IMR-90 (cell line): ENCODE data around the gene GRIN1. TPM values are rescaled to one million over a fixed set of nuclear protein-coding genes. Genes with fewer than 3 reads are reported as not detected.

ENCODE experiments used
- ATAC-seq: fragments of 200-7000 bp; cut with Tn5 transposase; 2 replicates; pipeline ENCODE4 v1.9.1; 2020; ENCODE audit warnings: low read depth, mild to moderate bottlenecking, moderate library complexity
- BruUV-seq: library from RNA; stranded (reverse); fragments of 400-500 nt; replicated peaks from 2 replicates; lab custom pipeline; 2021; lab: Mats Ljungman, UMichigan
- CTCF ChIA-PET: fragments of 300-600 bp; formaldehyde crosslinking; extraction: SDS; loops from one replicate; lab custom pipeline; 2021; ENCODE audit warnings: antibody characterized with exemption; lab: Yijun Ruan, JAX
- POLR2A ChIA-PET: fragments of 300-600 bp; sonication (Branson Sonifier 250); formaldehyde crosslinking; loops from one replicate; lab custom pipeline; 2022; ENCODE audit warnings: antibody characterized with exemption; ENCODE audit not compliant: unreplicated experiment; lab: Charles Lee
- DNase-seq: peaks from one replicate; pipeline ENCODE4 v3.0.0; 2013
- H2AFZ ChIP-seq: replicated peaks from 2 replicates; pipeline ENCODE3; 2013; ENCODE audit warnings: low read length, mild to moderate bottlenecking; ENCODE audit not compliant: poor library complexity
- H2AK5ac ChIP-seq: 2 replicates; pipeline ENCODE4 v1.6.1; 2013; ENCODE audit warnings: low read depth, low read length, inconsistent platforms
- H2AK9ac ChIP-seq: replicated peaks from 2 replicates; pipeline ENCODE3; 2013; ENCODE audit warnings: mild to moderate bottlenecking, low read depth, low read length, moderate library complexity; ENCODE audit not compliant: poor library complexity
- H2BK120ac ChIP-seq: 2 replicates; pipeline ENCODE4 v1.6.1; 2013; ENCODE audit warnings: low read depth, low read length, inconsistent platforms
- H2BK15ac ChIP-seq: 3 replicates; pipeline ENCODE4 v1.6.1; 2013; ENCODE audit warnings: low read depth, low read length, inconsistent platforms
- H2BK20ac ChIP-seq: 2 replicates; pipeline ENCODE4 v1.6.1; 2013; ENCODE audit warnings: low read depth, mild to moderate bottlenecking, inconsistent platforms, low read length, moderate library complexity
- H2BK5ac ChIP-seq: 2 replicates; pipeline ENCODE4 v1.6.1; 2013; ENCODE audit warnings: mild to moderate bottlenecking, low read depth, low read length, inconsistent platforms; ENCODE audit not compliant: poor library complexity, severe bottlenecking
- H3K14ac ChIP-seq: replicated peaks from 2 replicates; pipeline ENCODE4 v1.6.1; 2013; ENCODE audit warnings: low read depth, low read length, inconsistent platforms
- H3K18ac ChIP-seq: 2 replicates; pipeline ENCODE4 v1.6.1; 2013; ENCODE audit warnings: low read depth, low read length, control low read depth
- H3K23ac ChIP-seq: 2 replicates; pipeline ENCODE4 v1.6.1; 2013; ENCODE audit warnings: low read depth, low read length, inconsistent platforms
- H3K27ac ChIP-seq: 2 replicates; pipeline ENCODE4 v1.5.1; 2013; ENCODE audit warnings: mild to moderate bottlenecking, control low read depth, low read length; ENCODE audit not compliant: insufficient read depth
- H3K27me3 ChIP-seq: 2 replicates; pipeline ENCODE4 v1.6.1; 2013; ENCODE audit warnings: low read length; ENCODE audit not compliant: control insufficient read depth, insufficient read depth
- H3K36me3 ChIP-seq: 2 replicates; pipeline ENCODE4 v1.6.1; 2013; ENCODE audit warnings: low read length, mixed read lengths; ENCODE audit not compliant: control insufficient read depth, insufficient read depth
- H3K4ac ChIP-seq: 2 replicates; pipeline ENCODE4 v1.6.1; 2013; ENCODE audit warnings: low read depth, low read length, inconsistent platforms
- H3K4me1 ChIP-seq: 2 replicates; pipeline ENCODE4 v1.6.1; 2013; ENCODE audit warnings: low read length, mixed read lengths; ENCODE audit not compliant: control insufficient read depth, insufficient read depth
- H3K4me2 ChIP-seq: 2 replicates; pipeline ENCODE4 v1.6.1; 2013; ENCODE audit warnings: low read depth, mild to moderate bottlenecking, control low read depth, low read length, moderate library complexity
- H3K4me3 ChIP-seq: 2 replicates; pipeline ENCODE4 v1.5.1; 2013; ENCODE audit warnings: low read depth, mild to moderate bottlenecking, control low read depth, low read length, moderate library complexity; ENCODE audit not compliant: insufficient read depth
- H3K56ac ChIP-seq: 2 replicates; pipeline ENCODE4 v1.6.1; 2013; ENCODE audit warnings: low read length, inconsistent platforms; ENCODE audit not compliant: insufficient read depth; ENCODE audit errors: extremely low read depth
- H3K79me1 ChIP-seq, 2 experiments: 2 replicates each; pipeline ENCODE4 v1.6.1; 2013; ENCODE audit warnings: low read length in 2 of 2, inconsistent platforms in 1 of 2, low read depth in 1 of 2
- H3K9ac ChIP-seq: 2 replicates; pipeline ENCODE4 v1.6.1; 2013; ENCODE audit warnings: low read depth, low read length, control low read depth
- H3K9me1 ChIP-seq: 2 replicates; pipeline ENCODE4 v1.6.1; 2013; ENCODE audit warnings: low read length, inconsistent platforms; ENCODE audit not compliant: insufficient read depth
- H3K9me3 ChIP-seq: 2 replicates; pipeline ENCODE4 v1.6.1; 2013; ENCODE audit warnings: low read length; ENCODE audit not compliant: control insufficient read depth, insufficient read depth
- H4K20me1 ChIP-seq: 2 replicates; pipeline ENCODE4 v1.6.1; 2013; ENCODE audit warnings: low read length, inconsistent platforms; ENCODE audit not compliant: insufficient read depth
- H4K5ac ChIP-seq: 2 replicates; pipeline ENCODE4 v1.6.1; 2013; ENCODE audit warnings: mild to moderate bottlenecking, low read depth, low read length, control low read depth
- H4K8ac ChIP-seq, 2 experiments: 2 replicates each; pipeline ENCODE4 v1.6.1; 2013; ENCODE audit warnings: low read depth in 2 of 2, low read length in 2 of 2, control low read depth in 1 of 2, inconsistent platforms in 1 of 2
- H4K91ac ChIP-seq: 2 replicates; pipeline ENCODE4 v1.6.1; 2013; ENCODE audit warnings: low read depth, low read length, inconsistent platforms; ENCODE audit not compliant: insufficient read depth
- BHLHE40 ChIP-seq: fragments of 150-350 bp; IDR thresholded peaks from 2 replicates; pipeline ENCODE4 v1.6.1; 2016; ENCODE audit warnings: mild to moderate bottlenecking, low read depth, low read length
- CEBPB ChIP-seq: IDR thresholded peaks from 2 replicates; pipeline ENCODE4 v1.6.1; 2012; ENCODE audit warnings: low read depth, low read length, improper control_type of control experiment
- CHD1 ChIP-seq: IDR thresholded peaks from 2 replicates; pipeline ENCODE4 v1.6.1; 2012; ENCODE audit warnings: low read depth, low read length, improper control_type of control experiment
- MAFK ChIP-seq: IDR thresholded peaks from 2 replicates; pipeline ENCODE4 v1.6.1; 2012; ENCODE audit warnings: low read depth, low read length, improper control_type of control experiment
- MXI1 ChIP-seq: IDR thresholded peaks from 2 replicates; pipeline ENCODE4 v1.6.1; 2012; ENCODE audit warnings: low read depth, mild to moderate bottlenecking, low read length, moderate library complexity, borderline replicate concordance
- NFE2L2 ChIP-seq: fragments of 150-350 bp; IDR thresholded peaks from 2 replicates; pipeline ENCODE4 v1.6.1; 2016; ENCODE audit warnings: low read depth, mild to moderate bottlenecking, low read length
- POLR2A ChIP-seq: IDR thresholded peaks from 2 replicates; pipeline ENCODE4 v1.6.1; 2012; ENCODE audit warnings: mild to moderate bottlenecking, low read depth, low read length
- RAD21 ChIP-seq: IDR thresholded peaks from 2 replicates; pipeline ENCODE4 v1.6.1; 2012; ENCODE audit warnings: low read length, improper control_type of control experiment
- RCOR1 ChIP-seq: IDR thresholded peaks from 2 replicates; pipeline ENCODE4 v1.6.1; 2012; ENCODE audit warnings: mild to moderate bottlenecking, low read length, improper control_type of control experiment; ENCODE audit not compliant: insufficient replicate concordance
- RFX5 ChIP-seq: IDR thresholded peaks from 2 replicates; pipeline ENCODE4 v1.8.0; 2012; ENCODE audit warnings: low read depth, mild to moderate bottlenecking, low read length, moderate library complexity
- SMC3 ChIP-seq: fragments of 150-350 bp; IDR thresholded peaks from 2 replicates; pipeline ENCODE4 v1.6.1; 2016; ENCODE audit warnings: low read depth, mild to moderate bottlenecking, antibody characterized with exemption, low read length, moderate library complexity
- WGBS, 2 experiments: methylation state at CpG; one replicate each; pipeline versions ENCODE4 v1.1.5 to v1.1.7; 2013; ENCODE audit warnings: missing lambda C conversion rate in 2 of 2; ENCODE audit not compliant: insufficient read length in 1 of 2; ENCODE audit errors: extremely low coverage in 2 of 2; 5-methylcytosine and 5-hydroxymethylcytosine counted together
- dilution Hi-C: fragments of 300-500 bp; cut with HindIII; formaldehyde crosslinking; loops from one replicate; pipeline ENCODE4 v1.14.3; 2018; ENCODE audit warnings: low sequenced_read_pairs; ENCODE audit not compliant: unreplicated experiment
- in situ Hi-C: fragments of 300-500 bp; cut with MboI; formaldehyde crosslinking; loops from 3 replicates; pipeline ENCODE4 v1.14.3; 2019; ENCODE audit warnings: low sequenced_read_pairs, inconsistent platforms, mixed read lengths
- intact Hi-C: fragments of 100-400 bp; cut with micrococcal nuclease; formaldehyde crosslinking; loops from 2 replicates; pipeline ENCODE4 v1.10.0; 2022
- polyA plus RNA-seq, 3 experiments: library from polyadenylated mRNA; depleted of rRNA; stranded (reverse); fragments of >200 nt; gene quantifications; 2 replicates each; pipeline ENCODE4 v1.2.3, GENCODE V29; 2012; ENCODE audit warnings: low replicate concordance in 1 of 3
- total RNA-seq: library from RNA; depleted of rRNA; stranded (reverse); fragments of >200 nt; gene quantifications from 2 replicates; pipeline ENCODE4 v1.2.3, GENCODE V29; 2012
- TF ChIP-seq, protein P1 (sequence below): conservative IDR thresholded peaks from 2 replicates; pipeline ENCODE4 v1.5.1; 2012; ENCODE audit warnings: mild to moderate bottlenecking, low read depth, low read length, improper control_type of control experiment
- TF ChIP-seq, protein P2 (sequence below): fragments of 150-350 bp; IDR thresholded peaks from 2 replicates; pipeline ENCODE4 v1.6.1; 2016; ENCODE audit warnings: low read depth, mild to moderate bottlenecking, low read length, moderate library complexity, borderline replicate concordance

The GRIN1 gene
- total and polyA plus RNA-seq, 2 of the 4 experiments (the other 2 are of a cell fraction): 0.09 TPM; not detected in 1

DNA sequence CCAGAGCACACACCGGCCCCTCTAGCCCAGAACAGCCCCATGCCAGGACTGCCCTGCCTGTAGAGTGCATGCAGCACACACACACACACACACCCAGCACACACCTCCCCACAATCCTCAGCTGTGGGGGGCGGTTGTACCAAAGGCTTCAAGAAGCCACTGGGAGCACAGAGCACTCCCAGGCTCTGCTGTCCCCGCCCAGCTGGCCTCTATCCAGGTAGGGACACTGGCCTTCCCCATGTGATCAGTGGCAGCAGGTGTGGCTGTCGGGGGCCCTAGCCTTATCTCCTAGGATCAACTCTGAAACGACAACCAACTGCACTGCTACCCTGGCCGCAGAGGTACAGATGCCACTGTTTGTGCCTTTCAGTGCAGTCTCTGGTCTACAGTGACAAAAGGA, 47.4 kb downstream of the GRIN1 start:
- peaks cover 5 to 52% of the 10 kb centered on the region in 2 experiments for H3K79me1 ChIP-seq
- no peak overlapping the region for H3K18ac ChIP-seq
- H3K9me3 ChIP-seq: no peaks in the 10 kb centered on the region
- no peak overlapping the region for H2AK5ac ChIP-seq
- no peak overlapping the region for H2BK15ac ChIP-seq
- CTCF ChIA-PET: no interaction called here
- H2BK5ac ChIP-seq: no peak overlapping the region
- H4K5ac ChIP-seq: no peak overlapping the region
- no peak overlapping the region for H2AFZ ChIP-seq
- no peaks in the 10 kb centered on the region for H3K27me3 ChIP-seq
- H4K20me1 ChIP-seq: peaks cover 20% of the 10 kb centered on the region; the same call in 1 of the 2 replicates
- no peak overlapping the region for H3K9ac ChIP-seq
- WGBS, 2 experiments: 100% methylated on average over 1 of the region's 6 CpGs; no CpG with 5 or more reads in 1 of the 2 experiments
- in situ Hi-C loops (no loop called here), dilution Hi-C loops (no loop called here), intact Hi-C loops (no loop called here)
- POLR2A ChIA-PET: no interaction called here
- DNase-seq: no peak
- no peak for TF ChIP-seq CHD1
- TF ChIP-seq, protein P1, sequence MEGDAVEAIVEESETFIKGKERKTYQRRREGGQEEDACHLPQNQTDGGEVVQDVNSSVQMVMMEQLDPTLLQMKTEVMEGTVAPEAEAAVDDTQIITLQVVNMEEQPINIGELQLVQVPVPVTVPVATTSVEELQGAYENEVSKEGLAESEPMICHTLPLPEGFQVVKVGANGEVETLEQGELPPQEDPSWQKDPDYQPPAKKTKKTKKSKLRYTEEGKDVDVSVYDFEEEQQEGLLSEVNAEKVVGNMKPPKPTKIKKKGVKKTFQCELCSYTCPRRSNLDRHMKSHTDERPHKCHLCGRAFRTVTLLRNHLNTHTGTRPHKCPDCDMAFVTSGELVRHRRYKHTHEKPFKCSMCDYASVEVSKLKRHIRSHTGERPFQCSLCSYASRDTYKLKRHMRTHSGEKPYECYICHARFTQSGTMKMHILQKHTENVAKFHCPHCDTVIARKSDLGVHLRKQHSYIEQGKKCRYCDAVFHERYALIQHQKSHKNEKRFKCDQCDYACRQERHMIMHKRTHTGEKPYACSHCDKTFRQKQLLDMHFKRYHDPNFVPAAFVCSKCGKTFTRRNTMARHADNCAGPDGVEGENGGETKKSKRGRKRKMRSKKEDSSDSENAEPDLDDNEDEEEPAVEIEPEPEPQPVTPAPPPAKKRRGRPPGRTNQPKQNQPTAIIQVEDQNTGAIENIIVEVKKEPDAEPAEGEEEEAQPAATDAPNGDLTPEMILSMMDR: no peak
- TF ChIP-seq MAFK: no peak
- TF ChIP-seq SMC3: no peak
- TF ChIP-seq RFX5: no peak
- no peak for TF ChIP-seq BHLHE40
- no peak for TF ChIP-seq CEBPB
- no peak for TF ChIP-seq MXI1
- no peak for TF ChIP-seq NFE2L2
- TF ChIP-seq POLR2A: no peak
- TF ChIP-seq RAD21: no peak
- TF ChIP-seq, protein P2, sequence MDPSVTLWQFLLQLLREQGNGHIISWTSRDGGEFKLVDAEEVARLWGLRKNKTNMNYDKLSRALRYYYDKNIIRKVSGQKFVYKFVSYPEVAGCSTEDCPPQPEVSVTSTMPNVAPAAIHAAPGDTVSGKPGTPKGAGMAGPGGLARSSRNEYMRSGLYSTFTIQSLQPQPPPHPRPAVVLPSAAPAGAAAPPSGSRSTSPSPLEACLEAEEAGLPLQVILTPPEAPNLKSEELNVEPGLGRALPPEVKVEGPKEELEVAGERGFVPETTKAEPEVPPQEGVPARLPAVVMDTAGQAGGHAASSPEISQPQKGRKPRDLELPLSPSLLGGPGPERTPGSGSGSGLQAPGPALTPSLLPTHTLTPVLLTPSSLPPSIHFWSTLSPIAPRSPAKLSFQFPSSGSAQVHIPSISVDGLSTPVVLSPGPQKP: no peak
- TF ChIP-seq RCOR1: no peak
- H2BK120ac ChIP-seq: no peak overlapping the region
- no peak overlapping the region for H2AK9ac ChIP-seq
- H3K9me1 ChIP-seq: no peaks in the 10 kb centered on the region
- no peak overlapping the region for H3K27ac ChIP-seq
- H4K91ac ChIP-seq: no peak overlapping the region
- BruUV-seq: no TSS peak
- no peak overlapping the region for H3K56ac ChIP-seq
- H3K4me3 ChIP-seq: no peak overlapping the region
- H3K23ac ChIP-seq: no peak overlapping the region
- H3K4ac ChIP-seq: no peak overlapping the region
- H3K4me1 ChIP-seq: peaks cover 16% of the 10 kb centered on the region
- H3K4me2 ChIP-seq: no peak overlapping the region
- H2BK20ac ChIP-seq: no peak overlapping the region
- H4K8ac ChIP-seq: no peak overlapping the region
- H3K14ac ChIP-seq: no peak overlapping the region
- ATAC-seq: no peak
- peaks cover 59% of the 10 kb centered on the region for H3K36me3 ChIP-seq
